T-helper 22 cell (primary cell): ENCODE data around the gene RAPGEF4.
"Not testable (repeated sequence)": the region's sequence is repeated elsewhere in the genome, so short reads cannot be mapped to it uniquely, and the experiment has no call there.

Experiments used
- DNase-seq: peaks from one replicate; pipeline ENCODE4 v3.0.0-alpha.2; 2020; ENCODE audit warnings: low read depth

RAPGEF4 gene

DNA sequence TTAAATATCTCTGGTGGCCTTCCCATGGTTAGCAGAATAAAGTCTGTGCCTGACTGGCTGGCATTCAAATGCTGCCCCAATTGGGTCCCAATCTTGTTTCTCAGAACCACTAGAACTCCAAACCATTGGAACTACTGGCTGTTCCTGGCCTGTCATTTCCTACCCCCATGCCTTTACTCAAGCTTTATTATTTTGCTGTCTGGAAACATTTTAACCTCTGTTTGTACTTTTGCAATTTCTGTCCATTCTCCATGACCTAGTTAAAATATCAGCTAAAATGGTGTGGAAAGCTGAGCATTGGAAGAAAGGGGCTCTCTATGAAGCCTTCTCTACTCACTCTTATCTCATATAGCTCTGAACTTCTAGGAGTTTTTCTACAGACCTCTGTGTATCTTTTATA, 38.7 kb downstream of the RAPGEF4 start:
- no peak for DNase-seq

DNA sequence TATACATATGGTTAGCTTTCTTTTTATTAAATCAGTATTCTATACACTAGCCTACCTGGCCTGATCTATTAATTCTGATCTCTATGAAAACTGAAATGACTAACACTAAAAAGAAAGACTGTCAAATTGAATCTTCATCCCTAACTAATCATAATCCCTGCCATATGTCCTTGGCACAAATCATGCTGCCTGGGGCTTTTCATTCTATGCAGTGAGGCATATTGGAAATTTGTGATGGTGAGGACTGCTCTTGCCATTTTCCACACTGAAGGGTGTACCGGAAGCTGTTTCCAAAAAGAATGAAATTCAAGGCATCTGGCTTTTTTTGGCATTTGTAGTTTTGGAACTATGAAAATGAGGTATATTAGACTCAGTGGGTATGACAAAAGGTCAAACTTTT, 39.7 kb downstream of the RAPGEF4 start:
- no peak for DNase-seq

DNA sequence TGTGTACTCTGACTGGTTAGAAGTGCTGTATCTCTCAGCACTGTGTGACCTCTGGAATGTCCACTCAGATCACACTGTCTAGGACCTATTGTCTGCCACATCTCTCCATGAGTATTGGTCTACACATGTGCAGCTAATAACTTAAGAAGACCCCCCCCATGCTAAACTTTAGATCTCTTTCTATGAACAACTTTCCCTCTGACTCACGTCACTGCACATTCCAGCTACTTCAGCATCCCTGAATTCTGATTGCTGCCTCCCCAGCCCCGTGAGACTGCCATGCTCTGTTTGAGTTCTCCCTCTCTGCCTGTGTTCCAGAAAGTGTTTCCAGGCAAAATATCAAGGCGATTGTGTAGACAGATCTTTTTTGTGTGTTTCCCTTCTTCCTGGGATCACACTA, 41.8 kb downstream of the RAPGEF4 start:
- DNase-seq, result no peak

DNA sequence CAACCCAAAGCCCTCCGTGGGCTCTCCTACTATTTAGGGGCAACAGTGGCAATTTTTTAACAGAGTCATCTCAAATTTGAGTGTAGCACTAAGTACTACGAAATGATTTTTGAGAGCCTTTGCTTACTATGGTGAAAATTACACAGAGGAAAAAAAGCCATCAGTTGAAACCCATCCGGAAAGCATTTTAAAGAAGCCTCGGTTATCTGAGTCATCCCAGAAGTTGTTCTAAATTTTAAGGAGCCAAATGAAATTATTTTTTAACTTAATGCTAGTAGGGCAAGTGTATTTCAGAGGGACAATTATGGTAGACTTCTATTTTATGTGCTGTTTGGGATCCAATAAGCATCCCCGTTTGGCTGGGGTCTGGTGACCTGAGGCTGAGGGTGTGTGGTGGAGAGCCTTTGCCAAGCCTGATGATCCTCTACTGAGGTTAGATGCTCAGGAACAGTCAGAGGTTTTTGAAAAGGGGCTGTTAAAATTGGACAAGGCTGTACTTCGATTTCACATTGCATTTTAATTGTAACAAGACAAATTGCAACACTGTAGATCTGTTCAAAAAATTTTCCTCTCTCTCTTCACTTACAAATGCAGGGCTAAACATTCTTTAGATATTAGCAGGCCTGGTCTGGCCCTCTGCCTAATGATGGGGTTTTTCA, 47.0 kb downstream of the RAPGEF4 start:
- no peak for DNase-seq

DNA sequence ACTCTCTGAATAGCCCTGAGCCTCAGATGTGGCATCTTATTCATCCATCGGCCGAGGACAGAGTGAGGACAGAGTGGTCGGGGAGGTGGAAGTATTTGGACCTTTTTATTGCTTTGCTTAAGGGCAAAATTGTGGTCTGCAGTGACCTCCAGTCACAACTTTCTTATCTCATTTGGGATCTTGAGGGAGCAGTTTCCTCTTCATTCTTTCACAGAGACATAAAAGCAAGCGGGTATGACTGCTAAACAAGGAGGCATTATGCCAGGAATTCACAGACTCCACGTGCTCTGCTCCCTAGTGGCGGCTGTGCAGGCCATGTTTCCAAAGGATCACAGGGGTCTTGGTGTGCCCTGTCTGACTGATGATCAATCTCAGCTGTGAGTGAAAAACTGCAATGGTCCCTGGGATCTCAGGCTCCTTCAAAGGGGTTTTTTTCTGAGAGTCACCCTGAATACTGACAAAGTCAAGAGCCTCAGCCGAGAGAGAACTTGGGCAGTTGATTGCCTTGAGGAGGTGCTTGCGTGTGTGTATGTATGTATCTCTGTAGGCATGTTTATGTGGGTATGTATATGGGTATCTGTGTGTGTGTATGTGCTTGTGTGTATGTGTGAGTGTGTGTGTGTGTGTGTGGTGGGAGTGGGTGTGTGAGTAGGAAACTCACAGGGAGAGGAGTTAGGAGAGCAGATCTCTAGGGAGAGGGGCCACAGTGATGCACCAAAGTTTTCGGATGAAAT, 47.7 kb downstream of the RAPGEF4 start:
- no peak for DNase-seq

DNA sequence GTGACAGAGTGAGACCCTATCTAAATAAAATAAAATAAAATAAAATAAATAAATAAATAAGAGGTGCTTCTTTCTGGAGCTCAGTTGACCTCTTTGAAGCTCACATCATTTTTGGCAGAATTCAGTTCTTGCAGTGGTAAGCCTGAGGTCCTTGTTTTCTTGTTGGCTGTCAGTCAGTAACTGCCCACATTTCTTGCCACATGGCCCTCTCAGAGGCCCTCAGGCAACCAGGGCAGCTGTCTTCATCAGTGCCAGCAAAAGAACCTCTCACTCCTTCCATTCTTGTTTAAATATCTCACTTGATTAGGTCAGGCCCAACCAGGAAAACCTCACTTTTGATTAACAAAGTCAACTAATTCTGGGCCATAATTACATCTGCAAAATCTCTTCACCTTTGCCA, 53.2 kb downstream of the RAPGEF4 start:
- DNase-seq, result no peak

DNA sequence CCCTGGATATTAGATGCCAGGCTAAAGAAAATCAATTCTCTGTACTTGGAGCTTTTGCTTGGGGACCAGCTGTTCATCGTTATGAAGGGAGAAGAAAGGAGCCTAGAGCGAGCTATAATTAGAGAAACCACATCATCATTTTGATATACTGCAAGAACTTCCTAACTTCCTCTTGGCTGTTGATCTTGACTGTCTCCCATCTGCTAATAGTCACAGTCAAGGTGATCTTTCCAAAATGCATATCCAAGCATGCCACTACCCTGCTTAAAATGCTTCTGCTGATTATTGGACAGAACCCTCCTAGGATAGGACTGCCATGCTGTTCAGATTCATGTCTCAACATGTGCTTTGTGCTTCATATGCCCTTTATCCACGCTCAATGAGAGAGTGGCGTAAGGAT, 54.8 kb downstream of the RAPGEF4 start:
- no peak for DNase-seq

DNA sequence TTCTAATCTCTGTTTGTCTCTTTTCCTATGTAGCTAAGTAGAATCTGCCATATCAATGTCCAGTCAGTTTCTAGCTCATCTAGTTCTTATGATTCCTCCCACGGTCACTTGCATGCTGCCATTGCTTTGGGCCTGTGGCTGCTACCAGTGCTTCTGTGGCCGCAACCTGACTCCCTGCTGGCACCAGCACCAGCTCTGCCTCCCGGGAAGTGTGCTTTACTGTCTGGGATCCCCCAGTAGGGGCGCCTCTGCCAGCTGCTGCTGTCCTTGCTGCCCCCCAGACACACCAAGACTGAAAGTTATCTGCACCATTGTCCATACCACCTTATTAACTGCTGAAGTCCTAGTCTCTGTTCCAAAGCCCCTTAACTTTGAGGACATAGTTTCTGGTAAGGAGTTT, 56.3 kb downstream of the RAPGEF4 start:
- DNase-seq, result no peak

DNA sequence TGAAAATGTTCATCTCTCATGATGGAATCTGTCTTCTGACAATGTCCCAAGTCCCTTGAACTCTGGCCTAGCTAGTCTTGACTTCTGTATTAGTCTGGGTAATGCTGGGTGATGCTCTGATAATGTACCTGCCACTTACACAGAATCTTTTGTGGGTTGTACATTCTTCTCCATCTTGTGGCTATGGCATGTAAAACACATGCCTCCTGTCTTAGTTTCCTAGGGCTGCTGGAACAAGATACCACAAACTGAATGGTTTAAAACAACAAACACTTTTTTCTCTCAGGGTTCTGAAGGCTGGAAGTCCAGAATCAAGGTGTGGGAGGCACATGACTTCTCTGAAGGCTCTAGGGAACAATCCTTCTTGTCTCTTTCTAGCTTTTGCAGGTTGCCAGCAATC, 57.1 kb downstream of the RAPGEF4 start:
- no peak for DNase-seq

DNA sequence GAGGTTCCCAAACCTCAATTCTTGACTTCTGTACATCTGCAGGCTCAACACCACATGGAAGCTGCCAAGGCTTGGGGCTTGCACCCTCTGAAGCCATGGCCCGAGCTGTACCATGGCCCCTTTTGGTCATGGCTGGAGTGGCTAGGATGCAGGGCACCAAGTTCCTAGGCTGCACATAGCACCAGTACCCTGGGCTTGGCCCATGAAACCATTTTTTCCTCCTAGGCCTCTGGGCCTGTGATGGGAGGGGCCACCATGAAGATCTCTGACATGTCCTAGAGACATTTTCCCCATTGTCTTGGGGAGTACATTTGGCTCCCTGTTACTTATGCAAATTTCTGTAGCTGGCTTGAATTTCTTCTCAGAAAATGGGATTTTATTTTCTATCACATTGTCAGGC, 67.7 kb downstream of the RAPGEF4 start:
- DNase-seq, result not testable (repeated sequence)

DNA sequence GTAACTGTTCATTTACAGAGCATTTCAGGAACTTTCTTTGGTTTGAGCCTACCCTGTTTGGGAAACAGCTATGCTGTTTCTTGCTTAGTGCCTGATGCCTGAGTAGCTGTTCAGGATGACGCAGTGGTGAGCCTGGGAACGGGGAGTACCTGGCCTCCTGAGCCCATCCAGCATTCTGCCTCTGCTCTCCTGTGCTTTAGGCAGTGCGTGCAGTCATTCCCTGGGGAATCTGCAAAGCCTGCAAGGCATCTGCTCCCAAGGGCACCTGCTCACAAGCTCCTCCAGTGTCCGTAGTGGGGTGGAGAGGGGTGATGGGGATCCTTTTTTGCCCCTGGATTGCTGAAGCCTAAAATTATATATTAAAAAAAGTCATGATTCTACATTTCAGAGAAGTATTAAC, 68.8 kb downstream of the RAPGEF4 start:
- no peak for DNase-seq

DNA sequence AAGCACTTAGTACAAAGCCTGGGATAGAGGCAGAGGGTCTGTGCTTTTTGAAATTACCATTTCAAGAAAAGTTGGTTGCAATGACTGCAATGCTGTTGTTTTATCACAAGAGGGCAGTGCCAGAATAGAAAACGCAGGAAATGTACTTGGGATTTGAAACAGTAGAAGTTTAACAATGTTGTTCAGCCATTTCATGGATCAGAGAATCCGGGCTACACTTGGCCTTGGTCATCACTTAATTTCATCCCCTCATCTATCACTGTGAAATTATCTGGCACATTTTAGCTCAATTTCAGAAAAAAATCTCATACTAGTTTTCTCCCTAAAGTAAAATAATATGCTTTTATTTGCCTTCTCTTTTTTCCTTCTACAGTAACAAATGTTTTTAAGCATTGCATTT, 70.8 kb downstream of the RAPGEF4 start:
- no peak for DNase-seq

DNA sequence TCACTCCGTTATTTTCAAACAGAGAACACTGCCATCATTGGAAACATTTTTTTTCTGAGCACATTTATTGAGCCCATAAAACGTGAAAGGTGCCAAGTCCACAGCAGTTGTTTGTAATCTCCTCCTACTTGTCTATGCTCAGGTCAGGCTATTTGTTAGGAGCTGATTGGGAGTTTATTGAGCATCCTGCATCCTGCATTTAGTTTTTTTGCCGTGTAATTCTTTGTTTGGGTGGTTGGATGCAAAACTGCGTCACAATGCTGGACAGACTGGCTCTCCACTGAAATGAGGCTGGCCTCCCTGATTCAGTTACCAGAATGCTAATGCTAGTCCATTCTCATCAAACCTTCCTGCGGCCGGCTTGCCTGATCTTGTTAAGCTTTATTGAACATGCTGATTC, 71.4 kb downstream of the RAPGEF4 start:
- no peak for DNase-seq

DNA sequence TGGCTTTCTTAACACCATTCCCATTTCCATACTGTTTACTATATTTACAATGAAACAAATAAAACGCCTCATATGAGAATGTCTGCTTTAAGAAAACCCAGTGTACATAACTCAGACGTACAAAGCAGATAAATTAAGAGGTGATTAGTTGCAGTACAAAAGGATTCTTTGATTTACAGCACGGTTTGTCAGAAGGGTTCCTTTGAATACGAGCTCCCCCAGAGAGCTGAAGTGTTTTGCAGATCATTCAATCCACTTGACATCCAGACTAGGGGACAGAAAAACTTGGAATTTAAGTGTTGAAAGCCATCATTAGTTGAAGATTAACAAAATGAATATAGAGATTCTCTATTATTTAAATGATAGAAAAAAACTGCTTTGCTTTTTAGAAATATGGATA, 72.5 kb downstream of the RAPGEF4 start:
- DNase-seq, result no peak

DNA sequence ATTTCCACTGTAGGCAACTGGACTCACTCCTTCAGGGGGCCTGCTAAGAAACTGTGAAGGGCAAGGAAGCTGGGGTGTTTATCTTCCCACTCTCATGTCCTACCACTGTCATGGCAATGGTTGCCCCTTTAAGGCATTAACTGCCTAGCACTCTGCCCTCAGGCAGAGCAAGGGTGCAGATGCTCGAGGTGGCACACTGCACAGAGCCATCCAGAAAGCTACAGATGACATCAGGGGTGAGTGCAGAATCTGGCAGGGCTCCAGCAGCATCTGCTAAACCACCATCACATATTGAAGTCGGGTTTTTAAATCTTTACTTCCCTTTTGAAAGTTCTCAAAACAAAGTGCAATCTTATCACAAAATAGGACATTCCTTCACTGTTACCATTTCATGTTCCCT, 75.4 kb downstream of the RAPGEF4 start:
- DNase-seq, result no peak

DNA sequence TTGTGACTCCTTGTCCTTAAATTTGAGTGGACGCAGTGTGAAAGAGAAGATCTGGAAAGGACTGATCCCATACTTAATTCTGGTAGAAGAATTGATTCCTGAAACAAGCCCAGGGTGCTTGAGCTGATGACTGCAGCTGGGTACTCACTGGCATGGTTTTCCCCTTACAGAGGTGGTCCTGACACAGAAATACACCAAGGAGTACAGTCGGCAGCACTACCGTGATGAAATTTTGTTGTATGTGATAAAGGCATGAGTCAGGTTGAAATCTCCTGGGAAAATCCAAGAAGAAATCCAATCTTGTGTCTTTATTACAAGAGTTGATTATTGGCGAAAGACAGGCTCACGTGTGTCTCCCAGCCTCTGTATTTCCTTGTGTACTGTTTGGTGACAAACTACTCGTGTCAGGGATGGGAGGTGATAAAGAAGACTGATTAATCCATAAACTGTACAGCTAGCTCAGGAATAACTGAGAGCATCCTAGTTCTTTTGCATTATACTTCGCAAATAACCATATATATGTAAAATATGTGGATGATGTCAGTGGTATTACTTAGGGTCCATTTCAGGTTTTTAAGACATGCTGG, 76.6 kb downstream of the RAPGEF4 start:
- DNase-seq, result no peak

DNA sequence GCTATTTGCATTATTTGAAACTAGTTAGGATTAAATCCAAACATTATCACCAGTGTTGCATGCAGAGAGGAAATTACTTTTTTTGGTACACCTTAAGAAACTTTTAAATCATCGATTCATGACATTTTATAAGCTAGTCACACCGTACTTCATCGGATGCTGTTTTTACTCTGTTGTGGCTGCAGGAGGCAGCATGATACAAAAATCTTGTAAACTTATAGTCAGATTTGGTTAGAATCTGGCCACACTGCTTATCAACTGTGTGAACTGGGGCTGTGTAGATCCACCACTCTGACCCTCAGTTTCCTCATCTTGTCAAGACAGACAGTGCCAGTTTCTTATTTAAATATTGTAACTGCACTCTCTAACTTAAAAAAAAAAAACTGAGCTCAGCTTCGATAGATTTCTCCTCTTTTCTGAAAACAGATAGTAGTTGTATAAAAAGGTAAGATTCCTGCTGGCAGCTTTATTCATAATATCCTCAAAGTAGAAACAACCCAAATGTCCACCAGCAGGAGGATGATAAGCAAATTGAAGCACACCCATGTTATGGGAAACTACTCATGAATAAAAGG, 77.8 kb downstream of the RAPGEF4 start:
- DNase-seq, result no peak

DNA sequence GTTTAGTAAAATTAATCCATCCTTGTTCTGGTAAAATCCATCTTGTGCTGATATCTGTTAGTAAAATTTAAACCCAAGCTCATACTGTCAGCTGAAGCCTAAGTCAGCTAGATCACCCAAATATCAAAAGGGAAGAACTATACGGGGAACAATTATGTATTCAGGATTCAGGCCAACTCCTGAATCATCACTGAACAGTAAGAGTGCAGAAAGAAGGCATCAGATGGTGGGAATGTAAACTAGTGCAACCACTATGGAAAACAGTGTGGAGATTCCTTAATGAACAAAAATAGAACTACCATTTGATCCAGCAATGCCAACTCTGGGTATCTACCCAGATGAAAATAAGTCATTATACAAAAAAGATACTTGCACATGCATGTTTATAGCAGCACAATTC, 81.8 kb downstream of the RAPGEF4 start:
- no peak for DNase-seq

DNA sequence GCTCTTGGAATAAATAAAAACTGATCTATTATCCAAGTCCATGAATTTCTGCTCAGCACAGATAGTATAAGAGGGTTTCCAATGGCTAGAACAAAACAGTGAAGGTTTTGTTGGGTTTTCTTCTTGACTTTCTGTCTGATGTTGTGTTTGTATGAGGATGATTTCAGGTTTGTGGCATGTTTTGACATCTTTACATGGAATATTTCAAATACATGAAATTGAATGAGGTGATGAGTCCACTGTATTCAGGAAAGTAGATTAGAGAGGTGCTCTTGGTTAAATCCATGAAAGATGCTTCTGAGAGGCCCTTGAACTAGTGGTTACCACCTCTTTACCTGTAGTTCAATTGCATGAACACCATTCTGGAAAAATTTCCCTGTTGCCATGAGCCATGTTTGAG, 84.3 kb downstream of the RAPGEF4 start:
- DNase-seq, result no peak

DNA sequence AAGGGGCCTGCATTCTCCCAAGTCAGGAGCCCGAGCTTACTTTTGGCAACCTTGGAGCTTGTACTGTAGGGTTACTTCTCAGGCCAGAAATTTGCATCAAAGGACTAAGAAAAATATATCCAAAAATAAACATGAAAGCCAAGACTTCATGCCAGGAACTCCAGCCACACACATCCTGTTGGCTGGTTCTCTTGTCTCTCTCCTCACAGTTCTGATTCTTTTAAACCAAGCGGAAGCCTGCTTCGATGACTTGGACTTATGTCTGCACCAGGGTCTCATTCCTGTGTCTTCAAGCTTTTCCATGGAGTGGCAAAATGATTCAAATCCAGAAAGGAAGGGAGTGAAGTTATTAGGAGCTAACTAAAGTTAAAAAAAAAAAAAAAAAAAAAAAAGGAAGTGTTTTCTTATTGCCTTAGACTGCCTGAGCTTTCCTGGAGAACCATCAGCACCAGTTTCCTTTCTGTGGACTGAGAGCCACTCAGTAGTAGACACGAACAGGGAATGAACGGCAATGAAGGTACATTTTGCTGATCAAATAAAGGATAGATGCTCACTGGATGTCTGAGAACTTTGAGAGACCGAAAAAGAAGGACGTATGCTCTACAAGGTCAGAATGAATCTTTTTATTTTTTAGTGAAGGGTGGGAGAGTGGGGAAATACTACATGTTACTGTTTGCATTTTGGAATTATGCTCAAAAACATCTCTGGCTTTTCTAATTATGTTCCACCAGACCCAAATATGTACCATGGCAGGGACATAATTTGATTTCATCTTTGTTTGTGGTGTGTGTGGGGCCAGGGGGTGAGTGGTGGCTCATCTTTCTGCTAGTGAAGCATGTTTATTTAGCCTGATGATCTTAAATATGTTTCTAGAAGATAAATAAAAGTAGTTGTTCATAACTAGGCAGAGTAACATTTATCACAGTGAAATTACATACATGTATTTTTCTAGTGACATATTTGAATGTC, 86.0 kb downstream of the RAPGEF4 start:
- DNase-seq, result no peak

DNA sequence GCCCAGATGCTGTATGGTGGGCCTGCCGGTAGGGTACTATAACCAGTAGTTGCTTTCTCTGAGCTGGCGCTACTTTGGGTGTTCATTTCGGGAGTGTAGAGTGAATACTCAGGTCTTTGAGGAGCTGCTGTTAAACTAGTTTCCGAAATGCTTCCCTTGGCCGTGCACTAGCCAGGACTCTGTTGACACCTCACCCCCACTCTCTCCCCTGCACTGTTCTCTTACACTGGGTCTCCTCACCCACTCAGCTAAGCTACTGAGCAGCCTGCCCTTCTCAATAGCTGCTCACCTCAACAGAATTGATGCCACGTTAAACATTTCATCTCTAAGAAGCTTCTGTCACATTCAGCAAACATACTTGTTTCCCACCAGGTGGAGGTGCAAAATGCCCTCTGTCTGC, 86.9 kb downstream of the RAPGEF4 start:
- no peak for DNase-seq

DNA sequence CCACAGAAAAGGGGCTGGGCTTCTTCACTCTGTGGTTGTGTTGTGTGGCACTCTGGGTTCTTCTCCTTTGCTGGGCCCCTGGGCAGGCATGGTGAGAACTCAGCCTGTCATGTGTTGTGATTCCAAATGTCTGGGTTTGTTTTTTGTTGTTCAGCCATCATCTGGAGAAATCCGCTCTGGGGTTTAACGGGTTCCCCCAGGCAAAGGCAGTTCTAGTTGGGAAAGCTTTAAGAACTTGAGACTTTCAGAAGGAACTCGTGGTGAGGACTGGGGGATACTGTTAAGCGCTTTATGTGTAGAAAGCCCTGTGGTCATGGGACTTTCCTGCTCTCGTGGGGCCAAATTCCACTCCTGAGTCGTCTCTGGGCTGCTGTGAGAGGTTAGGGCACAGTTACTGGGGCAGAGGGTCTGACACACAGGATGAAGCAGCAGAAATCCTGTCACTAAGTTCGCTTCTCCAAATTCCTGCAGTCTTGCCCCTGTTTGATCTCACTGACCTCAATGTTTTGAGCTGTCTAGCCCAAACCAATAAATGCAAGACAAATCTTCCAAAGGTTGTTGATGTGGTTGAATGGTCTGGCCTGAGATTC, 87.7 kb downstream of the RAPGEF4 start:
- DNase-seq, result no peak
